Measurements from ENCODE around the gene PGGT1B. TPM values are rescaled to one million over a fixed set of nuclear protein-coding genes. Genes with fewer than 3 reads are reported as not detected.

Gene PGGT1B
- total RNA-seq = 13.4 and 16.5 TPM in 2 replicates

DNA sequence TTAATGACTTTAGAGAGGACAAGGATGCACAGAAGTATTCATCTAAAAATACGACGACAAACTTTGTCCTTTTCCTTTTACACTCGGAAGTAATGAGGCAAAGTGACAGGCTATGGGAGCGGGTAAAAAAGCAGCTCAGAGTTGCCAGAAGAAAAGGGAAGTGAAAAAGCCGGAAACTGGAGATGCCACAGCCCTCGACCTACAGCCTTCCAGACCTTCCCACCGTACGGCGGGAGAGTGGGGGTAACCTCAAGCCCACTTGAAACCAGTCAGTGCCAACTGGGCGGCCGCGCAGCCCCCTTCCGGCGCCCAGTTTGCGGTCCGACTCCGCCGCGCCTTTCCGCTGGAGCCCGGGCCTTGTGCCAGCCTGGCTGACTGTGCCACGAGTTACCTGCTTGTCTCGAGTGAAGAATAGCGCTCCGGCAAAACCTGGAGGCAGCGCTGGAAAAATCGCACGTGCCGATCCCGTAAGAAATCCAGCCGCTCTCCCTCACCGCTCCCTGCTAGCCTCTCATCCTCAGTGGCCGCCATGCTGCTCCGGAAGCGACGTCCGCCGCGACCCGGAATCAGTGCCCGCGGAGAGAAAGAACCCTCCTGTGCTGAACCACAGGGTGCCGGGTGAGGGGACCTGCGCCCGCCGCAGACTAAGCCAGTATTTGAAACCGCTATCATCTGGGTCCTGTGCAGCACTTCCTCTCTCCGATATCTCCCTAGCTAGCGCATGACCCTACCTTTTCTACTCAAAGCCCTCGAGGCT, at the start of gene PGGT1B:
PGGT1B (minus strand) TSS at position 557 of the 757 bp plus-strand sequence; CDS start at position 531, 26 bp downstream.

GRCh38 chr5:115296124-115297022, 33.7 kb upstream of the PGGT1B start, which contains the start of gene CCDC112:
CCDC112 (minus strand) TSS chr5:115296654; CDS start chr5:115296543, 111 bp downstream.

DNA sequence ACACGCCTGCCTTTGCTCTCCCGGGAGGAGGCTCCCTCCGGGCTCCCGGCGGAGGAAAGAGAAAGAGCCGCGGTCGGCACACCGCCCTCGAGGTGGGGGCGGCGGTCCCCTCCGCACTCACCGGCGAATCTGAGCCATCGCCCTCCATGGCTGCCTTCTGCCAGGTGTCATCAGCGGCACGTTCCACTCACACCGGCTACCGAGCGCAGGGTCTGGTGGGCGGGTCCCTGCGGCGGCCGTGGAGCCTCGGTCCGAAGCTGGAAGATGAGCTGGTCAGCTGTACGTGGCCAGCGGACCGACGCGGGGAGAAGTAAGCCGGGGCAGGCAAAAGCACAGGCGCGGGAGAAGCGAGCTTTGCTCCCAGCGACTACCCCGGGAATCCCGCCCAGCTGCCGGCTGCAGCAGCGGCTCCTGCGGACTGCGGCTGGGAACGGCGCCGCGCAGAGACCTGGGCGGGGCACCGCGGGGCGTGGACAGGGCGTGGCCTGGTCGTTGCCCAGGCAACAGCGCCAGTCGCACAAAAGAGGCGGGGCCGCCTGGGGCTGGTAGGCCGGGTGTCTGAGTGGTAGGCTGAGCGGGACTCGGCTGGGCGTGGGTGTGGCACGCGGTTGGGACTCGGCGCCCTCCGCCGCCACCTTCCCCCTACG, 93.1 kb downstream of the PGGT1B start, which contains the start of gene TRIM36:
TRIM36 (minus strand) TSS at position 422 of the 647 bp plus-strand sequence; CDS start at position 148, 274 bp downstream.

Other genes with a start within 250 kb of the PGGT1B start
- gene TRIM36, start 93.0 kb downstream of the PGGT1B start, total RNA-seq = 0.29 and 0.33 TPM in 2 replicates
- gene CCDC112, start 33.8 kb upstream of the PGGT1B start, total RNA-seq = 5.8 and 12.1 TPM in 2 replicates

Data from smooth muscle cell of trachea (primary cell).